Activated B cell treated with CpG ODN at 0.5 μM for 24 hours (primary cell): ENCODE measurements around the gene RCOR1. TPM values are rescaled to one million over a fixed set of nuclear protein-coding genes. Genes with fewer than 3 reads are reported as not detected.

Source experiments
- ATAC-seq: fragments of 200-7000 bp; cut with Tn5 transposase; one replicate; pipeline ENCODE4 v1.10.0; 2021; ENCODE audit warnings: low read depth, mild to moderate bottlenecking, moderate library complexity
- CTCF ChIA-PET: fragments of 350-600 bp; sonication (Branson Sonifier 250); formaldehyde crosslinking; loops from one replicate; lab custom pipeline; 2021; ENCODE audit warnings: antibody characterized with exemption; lab: Charles Lee
- POLR2A ChIA-PET: fragments of 350-600 bp; sonication (Branson Sonifier 250); formaldehyde crosslinking; loops from one replicate; lab custom pipeline; 2021; ENCODE audit warnings: antibody characterized with exemption; lab: Charles Lee
- DNase-seq: peaks from one replicate; pipeline ENCODE4 v3.0.0; 2022
- H3K27ac Mint-ChIP-seq: one replicate; pipeline ENCODE4 v1.8.0; 2020; ENCODE audit warnings: mixed read lengths
- H3K27me3 Mint-ChIP-seq: one replicate; pipeline ENCODE4 v1.8.0; 2021; ENCODE audit warnings: mixed read lengths
- H3K36me3 Mint-ChIP-seq: one replicate; pipeline ENCODE4 v1.8.0; 2021; ENCODE audit warnings: low read depth, mixed read lengths
- H3K4me1 Mint-ChIP-seq: one replicate; pipeline ENCODE4 v1.8.0; 2021; ENCODE audit warnings: mixed read lengths
- H3K4me3 Mint-ChIP-seq: one replicate; pipeline ENCODE4 v1.8.0; 2020; ENCODE audit warnings: mild to moderate bottlenecking, mixed read lengths
- H3K9me3 Mint-ChIP-seq: one replicate; pipeline ENCODE4 v1.8.0; 2020; ENCODE audit warnings: mixed read lengths
- intact Hi-C: fragments of 100-400 bp; cut with micrococcal nuclease; formaldehyde crosslinking; loops from one replicate; pipeline ENCODE4 v1.15.1; 2024
- total RNA-seq: library from RNA; stranded (reverse); gene quantifications from 2 replicates; pipeline ENCODE4 v1.2.3, GENCODE V29; 2022
- TF ChIP-seq, protein P1 (sequence below): fragments of 200-600 bp; IDR thresholded peaks from one replicate; pipeline ENCODE4 v1.8.0; 2022; ENCODE audit warnings: antibody characterized with exemption, mild to moderate bottlenecking

RCOR1 gene
- total RNA-seq, 1 donor from 2014 or later = 23.0 TPM

- Mint-ChIP-seq H3K4me3 (no peak overlapping the region), H3K36me3 (peaks cover 2% of the 10 kb centered on the region), H3K9me3 (peaks cover 2% of the 10 kb centered on the region), H3K27me3 (no peaks in the 10 kb centered on the region), H3K4me1 (no peaks in the 10 kb centered on the region), H3K27ac (no peak overlapping the region)
- no peak for ATAC-seq
- no peak for DNase-seq
- ChIA-PET CTCF (no interaction called here), POLR2A (no interaction called here)
- intact Hi-C loops = no loop called here
- TF ChIP-seq, protein P1, sequence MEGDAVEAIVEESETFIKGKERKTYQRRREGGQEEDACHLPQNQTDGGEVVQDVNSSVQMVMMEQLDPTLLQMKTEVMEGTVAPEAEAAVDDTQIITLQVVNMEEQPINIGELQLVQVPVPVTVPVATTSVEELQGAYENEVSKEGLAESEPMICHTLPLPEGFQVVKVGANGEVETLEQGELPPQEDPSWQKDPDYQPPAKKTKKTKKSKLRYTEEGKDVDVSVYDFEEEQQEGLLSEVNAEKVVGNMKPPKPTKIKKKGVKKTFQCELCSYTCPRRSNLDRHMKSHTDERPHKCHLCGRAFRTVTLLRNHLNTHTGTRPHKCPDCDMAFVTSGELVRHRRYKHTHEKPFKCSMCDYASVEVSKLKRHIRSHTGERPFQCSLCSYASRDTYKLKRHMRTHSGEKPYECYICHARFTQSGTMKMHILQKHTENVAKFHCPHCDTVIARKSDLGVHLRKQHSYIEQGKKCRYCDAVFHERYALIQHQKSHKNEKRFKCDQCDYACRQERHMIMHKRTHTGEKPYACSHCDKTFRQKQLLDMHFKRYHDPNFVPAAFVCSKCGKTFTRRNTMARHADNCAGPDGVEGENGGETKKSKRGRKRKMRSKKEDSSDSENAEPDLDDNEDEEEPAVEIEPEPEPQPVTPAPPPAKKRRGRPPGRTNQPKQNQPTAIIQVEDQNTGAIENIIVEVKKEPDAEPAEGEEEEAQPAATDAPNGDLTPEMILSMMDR = no peak
Observed at GRCh38 chr14:102746634-102747438, 154.4 kb downstream of the RCOR1 start.

DNA sequence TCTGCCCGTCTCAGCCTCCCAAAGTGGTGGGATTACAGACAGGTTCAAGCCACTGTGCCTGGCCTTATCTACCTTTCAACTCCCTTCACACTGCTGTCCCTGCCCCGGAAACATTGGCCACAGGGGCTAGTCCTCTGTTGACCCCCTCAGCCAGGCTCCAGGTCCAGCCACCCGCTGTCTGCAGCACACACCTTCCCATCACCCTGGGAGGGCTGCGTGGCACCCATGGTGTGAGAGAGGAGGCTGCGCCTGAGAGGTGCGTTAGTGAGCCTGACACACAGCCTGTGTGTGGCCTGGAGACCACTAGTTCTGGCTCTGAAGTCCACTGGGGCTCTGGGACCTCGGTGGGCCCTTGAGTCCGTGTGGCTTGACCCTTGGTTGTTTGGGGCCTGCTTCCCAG, 156.4 kb downstream of the RCOR1 start:
- DNase-seq (no peak), ATAC-seq (no peak)
- no peaks in the 10 kb centered on the region for H3K27me3 Mint-ChIP-seq
- intact Hi-C loops = no loop called here
- H3K27ac Mint-ChIP-seq = no peak overlapping the region
- H3K4me1 Mint-ChIP-seq = peaks cover 8% of the 10 kb centered on the region
- H3K9me3 Mint-ChIP-seq = no peaks in the 10 kb centered on the region
- TF ChIP-seq, protein P1 = no peak
- no peak overlapping the region for H3K4me3 Mint-ChIP-seq
- POLR2A ChIA-PET = no interaction called here
- H3K36me3 Mint-ChIP-seq = no peaks in the 10 kb centered on the region
- CTCF ChIA-PET = no interaction called here

DNA sequence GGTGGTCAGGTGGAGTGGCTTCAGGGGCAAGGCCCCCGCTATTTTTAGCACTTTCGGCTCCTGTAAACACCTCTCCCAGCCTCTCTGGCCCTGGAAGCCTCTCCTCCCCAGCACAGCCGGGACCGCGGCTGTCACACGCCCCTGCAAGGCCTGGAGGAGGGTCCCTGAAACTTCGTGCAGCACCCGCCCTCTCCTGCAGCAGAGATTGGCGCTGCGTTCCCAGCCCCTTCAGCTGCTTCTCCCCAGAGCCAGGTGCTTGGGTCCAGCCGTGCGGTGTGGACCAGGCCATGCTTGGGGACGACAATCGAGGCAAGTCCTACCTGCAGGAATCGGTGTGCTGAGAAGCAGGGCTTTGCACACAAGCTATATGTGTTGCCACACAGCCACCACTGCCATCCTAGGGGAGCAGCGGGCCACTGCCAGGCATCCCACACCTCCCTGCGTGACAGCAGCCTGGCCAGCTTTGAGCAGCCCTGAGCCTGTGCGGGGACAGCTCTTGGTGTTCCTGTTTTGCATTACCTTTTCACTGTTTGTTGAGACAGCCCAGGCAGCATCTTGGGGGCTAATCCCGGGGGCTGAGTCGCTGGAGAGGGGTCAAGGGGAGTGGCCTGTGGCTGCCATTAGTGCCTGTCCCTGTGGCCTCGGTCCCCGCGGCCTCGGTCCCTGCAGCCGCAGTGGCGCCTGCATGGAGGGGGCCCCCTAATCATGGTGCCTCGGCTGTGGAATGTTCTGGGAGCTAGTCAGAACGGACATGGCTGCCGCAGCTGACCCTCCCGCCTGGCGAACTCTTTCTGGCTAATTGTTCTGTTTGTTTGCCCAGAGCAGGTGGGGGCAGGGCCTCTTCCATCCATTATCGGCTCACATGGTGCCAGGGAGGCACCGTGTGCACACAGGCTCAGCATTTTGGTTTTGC, 157.2 kb downstream of the RCOR1 start:
- DNase-seq (no peak), ATAC-seq (no peak)
- H3K4me1 Mint-ChIP-seq = peaks cover 16% of the 10 kb centered on the region
- ChIA-PET POLR2A (interaction anchor here (1.3 kb wide), 1 partner anchor 19 kb away, joined by 4 read pairs; no protein-coding TSS in a partner anchor), CTCF (no interaction called here)
- H3K9me3 Mint-ChIP-seq = no peaks in the 10 kb centered on the region
- H3K36me3 Mint-ChIP-seq = no peaks in the 10 kb centered on the region
- TF ChIP-seq, protein P1 = no peak
- no peaks in the 10 kb centered on the region for H3K27me3 Mint-ChIP-seq
- H3K27ac Mint-ChIP-seq = no peak overlapping the region
- intact Hi-C loops = no loop called here
- no peak overlapping the region for H3K4me3 Mint-ChIP-seq

GRCh38 chr14:102750376-102750775, 157.9 kb downstream of the RCOR1 start:
- H3K4me1 Mint-ChIP-seq = peaks cover 24% of the 10 kb centered on the region
- ChIA-PET CTCF (no interaction called here), POLR2A (interaction anchor here (0.6 to 1.3 kb wide), 2 partner anchors 18 to 264 kb away, joined by 3 to 4 read pairs; no protein-coding TSS in a partner anchor)
- H3K27me3 Mint-ChIP-seq = no peaks in the 10 kb centered on the region
- H3K27ac Mint-ChIP-seq = no peak overlapping the region
- ATAC-seq = no peak
- TF ChIP-seq, protein P1 = no peak
- intact Hi-C loops = no loop called here
- no peak overlapping the region for H3K4me3 Mint-ChIP-seq
- H3K36me3 Mint-ChIP-seq = no peaks in the 10 kb centered on the region
- DNase-seq = no peak
- H3K9me3 Mint-ChIP-seq = no peaks in the 10 kb centered on the region
